IPS-NIHi11 (cell line): ENCODE data around the gene MISP.

Experiments
- DNase-seq: peaks from one replicate; pipeline ENCODE4 v3.0.0; 2012; ENCODE audit warnings: mixed read lengths, low spot score

The MISP gene

GRCh38 chr19:772730-773436, 22.0 kb downstream of the MISP start:
- peak; percentile 70 for DNase-seq

DNA sequence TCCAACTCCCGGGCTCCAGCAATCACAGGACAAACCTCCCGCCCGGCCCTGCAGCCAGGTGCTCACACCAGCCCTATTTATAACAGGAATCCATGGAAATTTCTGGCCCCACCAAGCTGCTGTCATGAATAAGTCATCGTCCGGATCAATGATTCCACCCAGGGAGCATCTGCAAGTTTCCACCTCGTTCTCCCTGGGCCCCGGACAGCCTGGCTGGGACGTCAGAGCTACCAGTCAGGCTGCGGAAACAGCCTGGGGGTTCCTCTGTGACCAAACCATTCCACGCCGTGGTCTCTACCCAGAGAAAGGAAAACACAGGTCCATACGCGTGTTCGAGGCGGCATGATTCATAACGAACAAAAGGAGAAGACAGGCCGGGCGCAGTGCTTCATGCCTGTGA, 25.6 kb downstream of the MISP start:
- DNase-seq: no peak

DNA sequence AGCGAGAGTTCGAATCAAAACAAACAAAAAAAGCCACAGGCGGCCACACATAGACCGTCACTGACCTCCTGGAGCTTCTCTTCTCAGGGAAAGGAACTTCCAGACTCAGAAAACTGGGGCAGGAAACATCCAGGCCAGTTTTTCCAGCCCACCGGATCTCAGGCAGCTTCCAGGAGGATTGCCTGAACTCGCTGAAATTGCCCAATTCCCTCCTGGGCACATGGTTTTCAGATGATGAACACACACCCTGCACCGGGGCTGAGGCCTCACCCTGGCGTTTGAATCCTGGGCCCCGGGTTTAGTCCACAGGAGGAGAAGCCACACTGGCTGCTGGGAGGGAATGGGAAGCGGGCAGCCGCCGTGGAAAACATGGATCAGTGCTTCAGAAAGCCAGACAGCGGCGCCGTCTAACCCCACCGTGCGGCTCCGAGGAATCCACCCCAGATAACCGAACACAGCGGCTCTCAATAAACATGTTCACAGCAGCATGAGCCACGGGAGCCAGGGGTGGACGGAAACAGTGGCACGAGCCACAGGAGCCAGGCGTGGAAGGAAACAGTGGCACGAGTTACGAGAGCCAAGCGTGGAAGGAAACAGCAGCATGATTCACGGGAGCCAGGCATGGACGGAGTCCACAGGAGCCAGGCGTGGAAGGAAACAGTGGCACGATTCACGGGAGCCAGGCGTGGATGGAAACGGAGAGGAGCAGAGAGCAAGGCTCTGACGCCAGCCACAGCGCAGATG, 28.2 kb downstream of the MISP start:
- peak; percentile 26 for DNase-seq

DNA sequence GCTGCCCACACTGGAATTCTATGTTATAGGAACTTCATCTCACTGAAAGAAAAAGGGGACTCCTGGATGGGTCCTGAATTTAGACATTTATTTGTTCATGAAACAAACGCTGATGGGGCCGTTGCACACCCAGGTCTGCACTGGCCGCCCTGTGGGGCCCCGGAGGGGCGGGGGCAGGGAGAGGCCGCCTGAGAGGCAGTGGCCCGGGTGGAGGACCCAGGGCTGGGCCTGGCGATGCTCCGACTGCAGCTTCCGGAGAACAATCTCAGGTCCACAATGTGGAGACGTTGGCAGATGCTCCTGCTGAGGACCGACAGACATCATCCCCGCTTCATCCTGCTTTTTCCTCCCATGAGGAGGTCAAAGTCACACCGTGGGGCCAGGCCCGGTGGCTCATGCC, 30.0 kb downstream of the MISP start:
- no peak for DNase-seq

- peak; percentile 23 for DNase-seq
Measured at GRCh38 chr19:781800-782184, 30.9 kb downstream of the MISP start.

DNA sequence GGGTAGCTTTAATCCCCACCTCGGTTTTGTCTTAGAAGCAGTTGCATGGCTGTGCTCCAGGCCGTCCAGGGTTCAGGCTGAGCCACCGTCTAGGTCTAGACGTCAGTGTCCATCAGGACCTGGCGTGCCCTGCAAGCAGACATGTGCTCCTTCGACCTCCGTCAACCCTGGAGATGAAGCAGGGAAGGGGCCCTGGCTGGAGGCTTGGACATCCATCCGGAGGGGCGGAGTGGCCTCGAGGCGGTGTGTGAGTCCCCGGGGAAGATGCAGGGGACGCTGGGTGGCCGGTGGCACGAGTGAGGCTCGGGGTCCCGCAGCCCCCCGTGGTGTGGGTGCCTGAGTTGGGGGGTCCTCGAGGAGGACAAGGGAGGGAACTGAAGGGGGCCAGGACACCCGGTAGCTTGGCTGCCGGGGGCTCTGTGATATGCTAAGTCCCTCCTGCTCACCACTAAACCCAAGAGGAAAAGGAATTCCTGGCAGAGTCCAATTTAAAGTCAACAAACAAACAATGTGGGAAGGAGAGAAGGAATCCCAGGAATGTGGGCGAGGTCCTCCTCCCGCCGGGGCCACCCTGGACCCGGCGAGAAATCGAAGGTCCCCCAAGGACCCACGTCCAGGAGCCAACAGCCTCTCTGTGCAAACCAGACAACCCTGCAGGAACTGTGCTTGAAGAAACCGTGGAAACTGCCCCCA, 31.4 kb downstream of the MISP start:
- DNase-seq: peak; percentile 72

DNA sequence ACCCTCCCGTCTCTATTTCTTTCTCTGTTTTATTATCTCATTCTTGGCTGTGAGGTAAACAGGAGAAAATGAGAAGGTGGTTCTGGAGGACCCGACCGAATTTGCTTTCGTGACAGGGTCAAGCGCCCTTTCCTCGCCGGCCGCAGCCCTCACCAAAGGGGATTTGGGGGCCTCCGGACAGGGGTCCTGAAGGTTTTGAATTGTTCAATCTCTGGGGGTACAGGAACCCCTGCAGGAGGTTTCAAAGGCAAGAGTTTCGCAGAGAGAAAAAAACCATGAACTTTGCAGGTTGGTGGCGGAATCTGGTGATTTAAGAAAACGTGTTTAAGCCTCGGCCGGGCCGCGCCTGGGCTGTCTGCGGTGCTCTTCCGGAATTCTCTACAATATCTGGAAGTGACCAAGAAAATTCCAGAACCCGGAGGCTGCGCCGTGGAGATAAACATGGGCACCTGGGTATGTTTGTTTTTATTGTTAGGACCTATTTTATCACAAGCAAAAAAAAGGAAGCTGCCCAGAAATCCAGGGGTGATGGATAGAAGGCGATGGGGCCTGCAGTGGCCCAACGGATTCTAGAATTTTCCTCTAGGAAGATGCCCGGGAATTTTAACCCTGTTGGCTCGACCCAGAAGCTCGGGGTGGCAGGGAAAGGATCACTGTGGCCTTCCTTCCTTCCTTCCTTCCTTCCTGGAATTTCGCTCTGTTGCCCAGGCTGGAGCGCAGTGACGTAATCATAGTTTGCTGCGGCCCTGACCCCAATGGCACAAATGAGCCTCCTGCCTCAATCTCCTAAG, 32.2 kb downstream of the MISP start:
- no peak for DNase-seq

DNA sequence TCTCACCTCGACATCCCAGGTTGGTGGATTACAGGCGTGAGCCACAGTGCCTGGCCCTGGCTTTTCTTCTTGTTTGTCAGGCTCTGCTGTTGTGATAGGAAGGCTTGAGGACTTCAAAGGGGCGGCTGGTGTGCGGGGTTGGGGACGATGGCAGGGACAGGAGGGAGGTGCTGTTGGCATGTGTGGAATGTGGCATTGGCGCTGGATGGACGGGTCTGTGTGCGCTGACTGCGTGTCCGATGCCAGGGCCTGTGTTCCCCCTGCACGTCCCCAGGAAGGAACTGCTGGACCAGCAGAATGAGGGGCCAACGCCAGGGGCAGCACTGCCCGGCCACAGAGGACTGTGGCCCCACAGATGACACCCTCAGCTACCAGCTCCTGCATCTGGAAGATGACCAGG, 33.6 kb downstream of the MISP start:
- no peak for DNase-seq

DNA sequence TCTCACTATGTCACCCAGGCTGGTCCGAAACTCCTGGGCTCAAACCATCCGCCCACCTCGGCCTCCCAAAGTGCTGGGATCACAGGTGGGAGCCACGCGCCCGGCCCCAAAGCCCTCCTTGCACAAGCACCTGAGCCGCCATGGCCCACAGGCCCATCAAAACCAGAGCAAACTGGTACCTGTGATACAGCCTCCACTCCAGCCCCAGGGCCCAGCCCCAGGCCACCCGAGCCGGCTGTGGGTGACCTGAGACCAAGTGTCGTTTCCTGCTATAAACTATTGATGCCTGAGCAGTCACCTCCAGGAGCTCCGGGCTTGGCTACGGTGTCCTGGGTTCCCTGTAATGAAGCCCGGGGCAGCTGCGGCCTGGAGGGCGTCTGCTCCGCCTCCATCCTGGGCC, 36.6 kb downstream of the MISP start:
- DNase-seq: no peak

- DNase-seq: no peak
Measured at GRCh38 chr19:788686-788982, 37.7 kb downstream of the MISP start.

GRCh38 chr19:788983-789700, 38.2 kb downstream of the MISP start:
- DNase-seq: no peak

DNA sequence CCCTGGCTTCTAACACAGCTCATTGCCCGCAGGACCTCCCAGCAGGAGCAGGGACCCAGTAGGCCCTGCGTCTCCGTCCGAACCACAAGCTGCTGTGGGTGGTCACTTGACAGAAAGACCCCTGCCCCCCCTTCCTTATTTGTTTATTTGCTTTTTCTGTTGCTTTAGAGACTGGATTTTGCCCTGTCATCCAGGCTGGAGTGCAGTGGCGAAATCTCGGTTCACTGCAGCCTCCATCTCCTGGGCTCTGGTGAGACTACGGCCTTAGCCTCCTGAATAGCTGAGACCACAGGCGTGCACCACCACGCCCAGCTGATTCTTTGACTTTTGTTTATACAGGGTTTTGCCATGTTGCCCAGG, 38.8 kb downstream of the MISP start:
- no peak for DNase-seq

GRCh38 chr19:791007-791566, 40.2 kb downstream of the MISP start:
- DNase-seq: no peak

DNA sequence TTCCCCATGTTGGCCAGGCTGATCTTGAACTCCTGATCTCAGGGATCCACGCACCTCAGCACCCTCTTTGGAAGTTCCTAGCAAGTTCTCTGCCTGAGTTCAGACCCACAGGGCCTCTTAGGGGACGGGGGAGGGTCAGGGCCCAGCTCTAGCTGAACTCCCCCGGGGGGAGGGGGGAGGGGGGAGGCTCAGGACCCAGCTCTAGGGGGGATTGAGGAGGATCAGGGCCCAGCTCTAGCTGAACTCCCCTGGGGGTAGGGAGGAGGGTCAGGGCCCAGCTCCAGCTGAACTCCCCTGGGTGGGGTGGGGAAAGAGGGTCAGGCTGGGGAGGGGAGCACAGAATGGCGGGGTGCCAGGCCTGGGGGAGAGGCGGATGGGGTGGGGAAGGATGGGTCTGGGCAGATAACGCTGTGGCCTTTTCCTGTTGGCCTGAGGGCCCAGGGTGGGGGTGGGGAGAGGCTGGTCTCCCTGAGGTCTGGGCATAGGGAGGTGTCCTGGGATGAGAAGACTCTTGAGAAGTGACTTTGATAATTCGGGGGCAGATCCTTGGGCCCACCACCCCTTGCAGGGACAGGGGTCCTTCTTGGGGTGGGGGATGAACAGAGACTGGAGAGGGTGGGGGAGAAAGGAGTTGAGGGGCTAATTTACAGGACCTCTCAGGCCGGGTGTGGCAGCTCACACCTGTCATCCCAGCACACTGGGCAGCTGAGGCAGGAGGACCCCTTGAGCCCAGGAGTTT, 40.8 kb downstream of the MISP start:
- no peak for DNase-seq

DNA sequence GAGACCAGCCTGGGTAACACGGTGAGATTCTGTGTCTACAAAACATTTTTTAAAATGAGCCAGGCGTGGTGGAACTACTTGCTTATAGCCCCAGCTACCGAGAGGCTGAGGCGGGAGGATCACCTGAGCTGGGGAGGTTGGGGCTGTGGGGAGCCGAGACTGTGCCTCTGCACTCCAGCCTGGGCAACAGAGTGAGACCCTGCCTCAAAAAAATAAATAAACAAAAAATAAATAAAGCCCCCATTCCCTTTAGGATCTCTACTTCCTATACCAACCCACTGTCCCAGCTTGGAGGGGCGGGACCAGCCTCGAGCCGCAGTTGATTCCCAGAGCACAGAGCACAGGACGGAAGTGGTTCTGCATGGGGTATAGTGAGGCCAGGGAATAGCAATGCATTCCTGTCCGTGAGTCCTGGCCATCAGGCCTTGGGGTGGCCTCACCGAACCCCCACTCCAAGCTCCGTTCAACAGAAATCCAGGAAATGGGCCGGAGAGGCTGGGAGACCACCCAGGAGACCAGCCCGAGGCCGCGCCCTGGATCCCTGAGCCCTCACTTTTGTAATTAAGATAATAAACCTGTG, 41.5 kb downstream of the MISP start:
- no peak for DNase-seq

DNA sequence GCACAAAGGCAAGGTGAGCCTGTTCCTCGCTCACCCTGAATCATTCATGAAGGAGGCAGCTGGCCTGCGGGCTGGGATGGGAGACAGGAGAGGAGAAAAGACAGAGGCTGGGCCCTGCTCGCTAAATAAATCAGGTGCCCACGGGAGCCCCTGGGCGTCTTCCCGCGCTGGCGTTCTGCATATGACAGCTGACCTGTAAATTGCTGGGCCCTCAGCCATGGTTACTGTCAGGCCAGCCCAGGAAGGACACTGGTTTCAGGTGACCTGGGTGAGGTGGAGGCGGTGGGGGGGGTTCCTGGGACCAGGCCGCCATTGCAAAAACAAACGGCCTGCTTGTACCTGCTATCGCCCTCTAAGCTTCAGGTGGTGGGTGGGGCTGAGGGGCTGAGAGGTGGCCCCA, 42.9 kb downstream of the MISP start:
- DNase-seq: no peak

DNA sequence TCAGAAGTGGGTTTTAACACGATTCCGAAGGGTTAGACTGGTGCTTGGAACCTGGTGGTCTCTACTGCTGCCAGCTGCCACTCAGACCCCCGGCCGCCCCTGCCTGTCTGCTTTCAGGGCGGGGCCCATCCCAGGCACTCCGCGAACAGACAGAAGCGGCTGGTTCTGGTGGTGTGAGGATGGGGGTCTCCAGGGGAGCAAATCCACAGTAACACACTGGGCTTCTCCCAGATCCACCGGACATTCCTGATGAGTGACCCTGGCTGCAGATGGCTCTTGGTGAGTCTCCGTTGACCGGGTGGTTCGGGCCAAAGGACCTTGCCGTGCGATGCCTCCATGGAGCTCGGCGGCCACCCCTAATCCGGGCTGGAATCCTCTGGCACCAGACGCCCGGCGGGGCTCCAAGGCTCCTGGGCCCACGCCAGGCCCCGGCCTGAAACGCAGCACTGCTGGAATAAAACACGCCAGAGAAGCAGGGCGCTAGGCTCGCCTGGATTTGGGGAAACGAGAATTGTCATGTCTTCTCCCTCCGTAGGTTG, 44.2 kb downstream of the MISP start:
- DNase-seq: no peak

- DNase-seq: no peak
Measured at GRCh38 chr19:795691-796581, 45.0 kb downstream of the MISP start.
